ENCODE data around the gene MOCS3. TPM values are rescaled to one million over a fixed set of nuclear protein-coding genes. Genes with fewer than 3 reads are reported as not detected.

MOCS3 gene
- total RNA-seq, 1 donor from 2014 or later: 4.1 TPM

- Mint-ChIP-seq H3K4me3 (ENCODE audit: unreplicated experiment) (peak overlapping the region; percentile 17), H3K4me1 (ENCODE audit: low read depth, unreplicated experiment) (peaks cover 51% of the 10 kb centered on the region), H3K9me3 (ENCODE audit: unreplicated experiment) (no peaks in the 10 kb centered on the region), H3K36me3 (ENCODE audit: unreplicated experiment) (no peaks in the 10 kb centered on the region), H3K27me3 (ENCODE audit: unreplicated experiment) (no peaks in the 10 kb centered on the region), H3K27ac (ENCODE audit: unreplicated experiment) (peak overlapping the region; percentile 62)
- TF ChIP-seq CTCF (IDR thresholded peaks at IDR 0.05; ENCODE audit: partially characterized antibody, unreplicated experiment): no peak
- no peak for DNase-seq
Observed at GRCh38 chr20:50919567-50919966, 39.1 kb upstream of the MOCS3 start.

GRCh38 chr20:50920997-50921396, 37.6 kb upstream of the MOCS3 start:
- Mint-ChIP-seq H3K9me3 (ENCODE audit: unreplicated experiment) (no peaks in the 10 kb centered on the region), H3K27me3 (ENCODE audit: unreplicated experiment) (no peaks in the 10 kb centered on the region), H3K27ac (ENCODE audit: unreplicated experiment) (no peak overlapping the region), H3K4me3 (ENCODE audit: unreplicated experiment) (no peak overlapping the region), H3K4me1 (ENCODE audit: low read depth, unreplicated experiment) (peaks cover 53% of the 10 kb centered on the region), H3K36me3 (ENCODE audit: unreplicated experiment) (no peaks in the 10 kb centered on the region)
- TF ChIP-seq CTCF (IDR thresholded peaks at IDR 0.05; ENCODE audit: partially characterized antibody, unreplicated experiment): no peak
- no peak for DNase-seq

GRCh38 chr20:50921803-50922501, 36.7 kb upstream of the MOCS3 start:
- no peaks in the 10 kb centered on the region for H3K27me3 Mint-ChIP-seq (ENCODE audit: unreplicated experiment)
- no peaks in the 10 kb centered on the region for H3K9me3 Mint-ChIP-seq (ENCODE audit: unreplicated experiment)
- peaks cover 50% of the 10 kb centered on the region for H3K4me1 Mint-ChIP-seq (ENCODE audit: low read depth, unreplicated experiment)
- no peak for DNase-seq
- peak overlapping the region; percentile 15 for H3K4me3 Mint-ChIP-seq (ENCODE audit: unreplicated experiment)
- no peaks in the 10 kb centered on the region for H3K36me3 Mint-ChIP-seq (ENCODE audit: unreplicated experiment)
- H3K27ac Mint-ChIP-seq (ENCODE audit: unreplicated experiment): no peak overlapping the region
- no peak for TF ChIP-seq CTCF (IDR thresholded peaks at IDR 0.05; ENCODE audit: partially characterized antibody, unreplicated experiment)

- no peak for DNase-seq
- no peak overlapping the region for H3K27ac Mint-ChIP-seq (ENCODE audit: unreplicated experiment)
- peak overlapping the region; percentile 51 for H3K4me3 Mint-ChIP-seq (ENCODE audit: unreplicated experiment)
- no peaks in the 10 kb centered on the region for H3K36me3 Mint-ChIP-seq (ENCODE audit: unreplicated experiment)
- peaks cover 2% of the 10 kb centered on the region for H3K27me3 Mint-ChIP-seq (ENCODE audit: unreplicated experiment)
- peaks cover 2% of the 10 kb centered on the region for H3K9me3 Mint-ChIP-seq (ENCODE audit: unreplicated experiment)
- no peak for TF ChIP-seq CTCF (IDR thresholded peaks at IDR 0.05; ENCODE audit: partially characterized antibody, unreplicated experiment)
- peaks cover 52% of the 10 kb centered on the region for H3K4me1 Mint-ChIP-seq (ENCODE audit: low read depth, unreplicated experiment)
Observed at GRCh38 chr20:50924261-50924920, 34.2 kb upstream of the MOCS3 start.

GRCh38 chr20:50926530-50926929, 32.1 kb upstream of the MOCS3 start:
- Mint-ChIP-seq H3K4me3 (ENCODE audit: unreplicated experiment) (peak overlapping the region; percentile 36), H3K36me3 (ENCODE audit: unreplicated experiment) (no peaks in the 10 kb centered on the region), H3K4me1 (ENCODE audit: low read depth, unreplicated experiment) (peaks cover 42% of the 10 kb centered on the region), H3K27ac (ENCODE audit: unreplicated experiment) (no peak overlapping the region), H3K27me3 (ENCODE audit: unreplicated experiment) (peaks cover 9% of the 10 kb centered on the region), H3K9me3 (ENCODE audit: unreplicated experiment) (peaks cover 9% of the 10 kb centered on the region)
- TF ChIP-seq CTCF (IDR thresholded peaks at IDR 0.05; ENCODE audit: partially characterized antibody, unreplicated experiment): no peak
- no peak for DNase-seq

All from glutamatergic neuron (in vitro differentiated cells).